K562 (cell line): ENCODE data around the gene ACTA2. TPM values are rescaled to one million over a fixed set of nuclear protein-coding genes. Genes with fewer than 3 reads are reported as not detected.

ENCODE experiments used
- ATAC-seq: fragments of 200-7000 bp; cut with Tn5 transposase; 3 replicates; pipeline ENCODE4 v1.9.1; 2020; ENCODE audit warnings: moderate library complexity
- BruUV-seq: library from RNA; stranded (reverse); fragments of 400-500 nt; replicated peaks from 2 replicates; lab custom pipeline; 2021; lab: Mats Ljungman, UMichigan
- CTCF ChIA-PET: fragments of 300-600 bp; formaldehyde crosslinking; extraction: SDS; loops from one replicate; lab custom pipeline; 2021; ENCODE audit warnings: low intra/inter-chr PET ratio; lab: Yijun Ruan, JAX
- POLR2A ChIA-PET: fragments of 300-600, 350-650 bp; sonication (Branson Sonifier 250); formaldehyde crosslinking; extraction: SDS; loops from one replicate; lab custom pipeline; 2021; ENCODE audit warnings: antibody characterized with exemption, inconsistent platforms; lab: Yijun Ruan, JAX
- DNase-seq, 4 experiments: peaks; one replicate each; pipeline versions ENCODE4 v3.0.0 to v3.0.0-alpha.2; 2011 to 2018; ENCODE audit warnings: low spot score in 3 of 4, mixed read lengths in 3 of 4; ENCODE audit errors: extremely low read depth in 1 of 4
- FAIRE-seq: peaks from 2 replicates; lab custom pipeline; 2011; peaks lifted over from hg19 to GRCh38; lab: Jason Lieb, UNC
- H2AFZ ChIP-seq: 2 replicates; pipeline ENCODE4 v1.6.0; 2011; ENCODE audit warnings: low read depth, low read length, control low read depth, inconsistent platforms
- H3K27ac ChIP-seq: fragments of 200-600 bp; 3 replicates; pipeline ENCODE4 v1.8.0; 2011; ENCODE audit warnings: low read depth, mild to moderate bottlenecking, control low read depth, inconsistent platforms, low read length, moderate library complexity, mixed read lengths; ENCODE audit errors: extremely low read depth
- H3K27me3 ChIP-seq, 2 experiments: fragments of 300-600 bp in 1 of 2; 2 replicates in 1 of 2; 3 replicates in 1 of 2; pipeline versions ENCODE4 v1.6.0 to v1.8.0; 2011; ENCODE audit warnings: inconsistent platforms in 2 of 2, low read length in 2 of 2, mild to moderate bottlenecking in 1 of 2, mixed read lengths in 1 of 2, moderate library complexity in 1 of 2; ENCODE audit not compliant: control insufficient read depth in 2 of 2, insufficient read depth in 2 of 2
- H3K36me3 ChIP-seq: fragments of 300-600 bp; 3 replicates; pipeline ENCODE4 v1.8.0; 2011; ENCODE audit warnings: mild to moderate bottlenecking, low read length, inconsistent platforms; ENCODE audit not compliant: control insufficient read depth, insufficient read depth
- H3K4me1 ChIP-seq, 2 experiments: fragments of 200-600 bp in 1 of 2; replicated peaks in 1 of 2; 2 replicates in 1 of 2; 3 replicates in 1 of 2; pipeline versions ENCODE4 v1.5.1 to v1.8.0; 2011; ENCODE audit warnings: inconsistent platforms in 2 of 2, low read length in 2 of 2, mild to moderate bottlenecking in 1 of 2, mixed read lengths in 1 of 2, moderate library complexity in 1 of 2; ENCODE audit not compliant: control insufficient read depth in 2 of 2, insufficient read depth in 2 of 2
- H3K4me2 ChIP-seq: 2 replicates; pipeline ENCODE4 v1.6.1; 2011; ENCODE audit warnings: low read length, control low read depth, inconsistent platforms, mixed read lengths; ENCODE audit not compliant: insufficient read depth
- H3K4me3 ChIP-seq: fragments of 200-600 bp; sonication (generic), shearing (Covaris generic); 2 replicates; pipeline ENCODE4 v1.5.1; 2016; ENCODE audit warnings: control low read depth, inconsistent platforms
- H3K79me2 ChIP-seq: fragments of 200-600 bp; 3 replicates; pipeline ENCODE4 v1.8.0; 2011; ENCODE audit warnings: low read length, inconsistent platforms; ENCODE audit not compliant: control insufficient read depth, insufficient read depth
- H3K9ac ChIP-seq, 2 experiments: 2 replicates each; pipeline versions ENCODE4 v1.6.0 to v1.6.1; 2011; ENCODE audit warnings: low read depth in 2 of 2, low read length in 2 of 2, control low read depth in 1 of 2, inconsistent platforms in 1 of 2, mild to moderate bottlenecking in 1 of 2, mixed read lengths in 1 of 2; ENCODE audit not compliant: insufficient read depth in 1 of 2
- H3K9me1 ChIP-seq: one replicate; pipeline ENCODE4 v1.6.0; 2011; ENCODE audit warnings: inconsistent platforms, mild to moderate bottlenecking, low read length, moderate library complexity; ENCODE audit not compliant: control insufficient read depth, insufficient read depth
- H3K9me3 ChIP-seq: replicated peaks from 2 replicates; pipeline ENCODE4 v1.5.1; 2011; ENCODE audit warnings: low read depth, low read length, inconsistent platforms; ENCODE audit not compliant: control insufficient read depth, insufficient read depth
- H4K20me1 ChIP-seq: replicated peaks from 2 replicates; pipeline ENCODE4 v1.6.1; 2011; ENCODE audit warnings: low read length, inconsistent platforms, mixed read lengths; ENCODE audit not compliant: control insufficient read depth, insufficient read depth
- CHD4 ChIP-seq: fragments of 200-600 bp; sonication (generic); IDR thresholded peaks from 3 replicates; pipeline ENCODE4 v1.6.1; 2012; ENCODE audit warnings: low read depth, mild to moderate bottlenecking, mixed read lengths, low read length, inconsistent platforms; ENCODE audit not compliant: insufficient read depth, insufficient replicate concordance, poor library complexity, severe bottlenecking
- EP300 ChIP-seq: IDR thresholded peaks from 2 replicates; pipeline ENCODE4 v1.6.1; 2012; ENCODE audit warnings: low read length, improper control_type of control experiment
- ERF ChIP-seq: fragments of 450-650 bp; formaldehyde crosslinking; IDR thresholded peaks from 2 replicates; pipeline ENCODE4 v1.4.0; 2020; ENCODE audit warnings: mild to moderate bottlenecking, mixed read lengths
- ETV6 ChIP-seq, 3 experiments: fragments of 150-350 bp in 1 of 3; sonication (generic) in 1 of 3; formaldehyde crosslinking in 1 of 3; IDR thresholded peaks; 2 replicates each; pipeline versions ENCODE4 v1.6.1 to v1.8.0; 2014 to 2022; ENCODE audit warnings: borderline replicate concordance in 2 of 3, low read depth in 2 of 3, antibody characterized with exemption in 1 of 3, low read length in 1 of 3, mild to moderate bottlenecking in 1 of 3, missing genetic modification reagents in 1 of 3
- KLF16 ChIP-seq: IDR thresholded peaks from 2 replicates; pipeline ENCODE4 v1.6.1; 2016; ENCODE audit warnings: antibody characterized with exemption
- SIX5 ChIP-seq, 2 experiments: IDR thresholded peaks; 2 replicates each; pipeline ENCODE4 v1.6.1; 2011; ENCODE audit warnings: low read length in 2 of 2, borderline replicate concordance in 1 of 2, low read depth in 1 of 2, mild to moderate bottlenecking in 1 of 2, moderate library complexity in 1 of 2; ENCODE audit not compliant: insufficient read depth in 1 of 2
- XRCC3 ChIP-seq: fragments of 450-650 bp; IDR thresholded peaks from 2 replicates; pipeline ENCODE4 v1.6.1; 2017; ENCODE audit warnings: mild to moderate bottlenecking, moderate library complexity
- ZBED1 ChIP-seq: IDR thresholded peaks from 2 replicates; pipeline ENCODE4 v1.6.1; 2014
- WGBS: fragments of 100-300 bp; shearing (Covaris generic); methylation state at CpG from one replicate; pipeline ENCODE4 v1.1.6; 2016; ENCODE audit warnings: low coverage, mixed read lengths; ENCODE audit not compliant: insufficient coverage; ENCODE audit errors: missing lambda C conversion rate; 5-methylcytosine and 5-hydroxymethylcytosine counted together
- in situ Hi-C: fragments of 300-500 bp; cut with MboI; formaldehyde crosslinking; loops from 4 replicates; pipeline ENCODE4 v1.15.0; 2018; ENCODE audit warnings: inconsistent platforms, mixed read lengths
- intact Hi-C: fragments of 100-400 bp; cut with micrococcal nuclease; formaldehyde crosslinking; loops from 2 replicates; pipeline ENCODE4 v1.14.2; 2022
- polyA plus RNA-seq, 8 experiments: library from polyadenylated mRNA; depleted of rRNA in 4 of 8; stranded (reverse) in 5 of 8; unstranded in 3 of 8; fragments of >200 nt; fragmentation: Nextera tagmentation in 2 of 8; fragmentation: Illumina TruSeq in 1 of 8; extraction: Ambion mirVana in 2 of 8; extraction: Trizol in 1 of 8; gene quantifications; 2 replicates each; pipeline versions ENCODE4 v1.2.1 to v1.2.3, GENCODE V29; 2011 to 2014; ENCODE audit warnings: inconsistent platforms in 1 of 8, missing spikeins in 1 of 8
- total RNA-seq, 7 experiments: library from RNA; depleted of rRNA in 6 of 7; stranded (reverse); fragments of >200 nt in 6 of 7; fragmentation: Illumina TruSeq in 2 of 7; extraction: Trizol in 2 of 7; gene quantifications; 2 replicates each; pipeline versions ENCODE4 v1.2.1 to v1.2.3, GENCODE V29; 2011 to 2021; ENCODE audit warnings: low replicate concordance in 1 of 7
- TF ChIP-seq, protein P1 (sequence below): fragments of 250-450 bp; sonication (Bioruptor Pico); IDR thresholded peaks from 2 replicates; pipeline ENCODE4 v1.9.0; 2021; ENCODE audit warnings: mild to moderate bottlenecking
- TF ChIP-seq, protein P2 (sequence below): fragments of 450-650 bp; formaldehyde crosslinking; IDR thresholded peaks from 2 replicates; pipeline ENCODE4 v1.4.0; 2020; ENCODE audit warnings: mild to moderate bottlenecking, moderate library complexity
- TF ChIP-seq, protein P3 (sequence below): fragments of 450-650 bp; IDR thresholded peaks from 2 replicates; pipeline ENCODE4 v1.6.1; 2016; ENCODE audit warnings: mild to moderate bottlenecking
- TF ChIP-seq, protein P4 (sequence below): fragments of 200-400 bp; formaldehyde crosslinking; IDR thresholded peaks from 2 replicates; pipeline ENCODE4 v1.6.1; 2017; ENCODE audit warnings: mild to moderate bottlenecking, low read depth, low read length, moderate library complexity

The ACTA2 gene
- total and polyA plus RNA-seq, 9 of the 15 experiments (the other 6 are each of a cell fraction or from before 2014, with no cell fraction given) = 0.15 to 1.0 (median 0.38) TPM; not detected in 3

DNA sequence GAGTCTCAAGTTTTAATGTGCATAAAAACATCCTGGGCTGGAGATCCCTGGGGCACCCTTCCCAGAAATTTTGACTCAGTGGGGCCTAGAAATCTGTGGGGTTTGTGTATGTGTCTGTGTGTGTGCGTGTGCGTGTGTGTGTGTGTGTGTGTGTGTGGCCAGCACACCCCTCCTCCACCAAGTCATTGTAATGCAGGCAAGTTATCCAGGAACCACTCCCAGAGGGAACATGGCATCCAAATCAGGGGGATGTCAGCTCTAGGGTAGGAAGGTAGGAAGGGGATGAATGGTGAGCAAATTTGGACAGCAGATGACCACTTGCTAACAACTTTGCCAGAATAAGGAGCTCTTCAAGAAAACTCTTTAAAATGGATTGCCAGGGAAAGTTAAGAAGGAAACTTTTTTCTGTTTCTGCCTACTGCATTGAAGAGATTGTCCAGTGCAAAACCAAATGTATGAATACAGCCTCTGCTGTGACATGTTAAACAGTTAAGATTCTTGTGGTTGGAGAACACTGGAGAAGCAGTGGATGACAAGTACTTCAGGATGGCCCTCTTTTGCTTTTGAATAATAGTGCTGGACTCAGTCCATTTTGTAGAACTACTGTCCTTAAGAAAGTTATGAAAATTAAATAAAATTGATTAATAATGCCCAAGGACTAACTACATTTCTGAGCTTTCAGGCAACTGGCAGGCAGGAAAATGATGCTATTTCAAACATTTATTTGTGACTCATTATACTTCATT is 60.2 kb downstream of the ACTA2 start:
- ChIA-PET POLR2A (no interaction called here), CTCF (no interaction called here)
- FAIRE-seq = no peak
- no peaks in the 10 kb centered on the region for H3K9me1 ChIP-seq
- H3K4me2 ChIP-seq = no peak overlapping the region
- H3K36me3 ChIP-seq = no peaks in the 10 kb centered on the region
- no peaks in the 10 kb centered on the region for H3K27me3 ChIP-seq
- no peak overlapping the region for H3K9ac ChIP-seq
- intact Hi-C loops (no loop called here), in situ Hi-C loops (no loop called here)
- H3K79me2 ChIP-seq = no peaks in the 10 kb centered on the region
- no peaks in the 10 kb centered on the region for H3K4me1 ChIP-seq
- no peak for ATAC-seq
- H3K27ac ChIP-seq = no peak overlapping the region
- H4K20me1 ChIP-seq = no peaks in the 10 kb centered on the region
- no TSS peak for BruUV-seq
- H3K9me3 ChIP-seq = no peaks in the 10 kb centered on the region
- no CpG with 5 or more reads among the region's 2 CpGs for WGBS
- H3K4me3 ChIP-seq = no peak overlapping the region
- no peak overlapping the region for H2AFZ ChIP-seq
- no peak for DNase-seq
- TF ChIP-seq, protein P1, sequence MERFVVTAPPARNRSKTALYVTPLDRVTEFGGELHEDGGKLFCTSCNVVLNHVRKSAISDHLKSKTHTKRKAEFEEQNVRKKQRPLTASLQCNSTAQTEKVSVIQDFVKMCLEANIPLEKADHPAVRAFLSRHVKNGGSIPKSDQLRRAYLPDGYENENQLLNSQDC = no peak
- TF ChIP-seq KLF16 = no peak
- no peak for TF ChIP-seq ZBED1
- TF ChIP-seq, protein P2, sequence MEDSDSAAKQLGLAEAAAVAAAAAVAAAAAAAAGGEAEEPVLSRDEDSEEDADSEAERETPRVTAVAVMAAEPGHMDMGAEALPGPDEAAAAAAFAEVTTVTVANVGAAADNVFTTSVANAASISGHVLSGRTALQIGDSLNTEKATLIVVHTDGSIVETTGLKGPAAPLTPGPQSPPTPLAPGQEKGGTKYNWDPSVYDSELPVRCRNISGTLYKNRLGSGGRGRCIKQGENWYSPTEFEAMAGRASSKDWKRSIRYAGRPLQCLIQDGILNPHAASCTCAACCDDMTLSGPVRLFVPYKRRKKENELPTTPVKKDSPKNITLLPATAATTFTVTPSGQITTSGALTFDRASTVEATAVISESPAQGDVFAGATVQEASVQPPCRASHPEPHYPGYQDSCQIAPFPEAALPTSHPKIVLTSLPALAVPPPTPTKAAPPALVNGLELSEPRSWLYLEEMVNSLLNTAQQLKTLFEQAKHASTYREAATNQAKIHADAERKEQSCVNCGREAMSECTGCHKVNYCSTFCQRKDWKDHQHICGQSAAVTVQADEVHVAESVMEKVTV = no peak
- TF ChIP-seq CHD4 = no peak
- TF ChIP-seq EP300 = no peak
- no peak for TF ChIP-seq ERF (CRISPR knock-in tag)
- TF ChIP-seq, protein P3, sequence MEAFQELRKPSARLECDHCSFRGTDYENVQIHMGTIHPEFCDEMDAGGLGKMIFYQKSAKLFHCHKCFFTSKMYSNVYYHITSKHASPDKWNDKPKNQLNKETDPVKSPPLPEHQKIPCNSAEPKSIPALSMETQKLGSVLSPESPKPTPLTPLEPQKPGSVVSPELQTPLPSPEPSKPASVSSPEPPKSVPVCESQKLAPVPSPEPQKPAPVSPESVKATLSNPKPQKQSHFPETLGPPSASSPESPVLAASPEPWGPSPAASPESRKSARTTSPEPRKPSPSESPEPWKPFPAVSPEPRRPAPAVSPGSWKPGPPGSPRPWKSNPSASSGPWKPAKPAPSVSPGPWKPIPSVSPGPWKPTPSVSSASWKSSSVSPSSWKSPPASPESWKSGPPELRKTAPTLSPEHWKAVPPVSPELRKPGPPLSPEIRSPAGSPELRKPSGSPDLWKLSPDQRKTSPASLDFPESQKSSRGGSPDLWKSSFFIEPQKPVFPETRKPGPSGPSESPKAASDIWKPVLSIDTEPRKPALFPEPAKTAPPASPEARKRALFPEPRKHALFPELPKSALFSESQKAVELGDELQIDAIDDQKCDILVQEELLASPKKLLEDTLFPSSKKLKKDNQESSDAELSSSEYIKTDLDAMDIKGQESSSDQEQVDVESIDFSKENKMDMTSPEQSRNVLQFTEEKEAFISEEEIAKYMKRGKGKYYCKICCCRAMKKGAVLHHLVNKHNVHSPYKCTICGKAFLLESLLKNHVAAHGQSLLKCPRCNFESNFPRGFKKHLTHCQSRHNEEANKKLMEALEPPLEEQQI = no peak
- no peak for TF ChIP-seq SIX5 (IDR thresholded peaks at IDR 0.05; ENCODE audit: borderline replicate concordance in 1 of 2, insufficient read depth in 1 of 2, low read depth in 1 of 2, low read length in 2 of 2)
- TF ChIP-seq ETV6 (IDR thresholded peaks at IDR 0.05; ENCODE audit: borderline replicate concordance in 1 of 2, low read depth in 2 of 2, low read length in 1 of 2) = no peak
- TF ChIP-seq ETV6 (CRISPR knock-in tag; IDR thresholded peaks at IDR 0.05; ENCODE audit: borderline replicate concordance) = no peak
- TF ChIP-seq, protein P4, sequence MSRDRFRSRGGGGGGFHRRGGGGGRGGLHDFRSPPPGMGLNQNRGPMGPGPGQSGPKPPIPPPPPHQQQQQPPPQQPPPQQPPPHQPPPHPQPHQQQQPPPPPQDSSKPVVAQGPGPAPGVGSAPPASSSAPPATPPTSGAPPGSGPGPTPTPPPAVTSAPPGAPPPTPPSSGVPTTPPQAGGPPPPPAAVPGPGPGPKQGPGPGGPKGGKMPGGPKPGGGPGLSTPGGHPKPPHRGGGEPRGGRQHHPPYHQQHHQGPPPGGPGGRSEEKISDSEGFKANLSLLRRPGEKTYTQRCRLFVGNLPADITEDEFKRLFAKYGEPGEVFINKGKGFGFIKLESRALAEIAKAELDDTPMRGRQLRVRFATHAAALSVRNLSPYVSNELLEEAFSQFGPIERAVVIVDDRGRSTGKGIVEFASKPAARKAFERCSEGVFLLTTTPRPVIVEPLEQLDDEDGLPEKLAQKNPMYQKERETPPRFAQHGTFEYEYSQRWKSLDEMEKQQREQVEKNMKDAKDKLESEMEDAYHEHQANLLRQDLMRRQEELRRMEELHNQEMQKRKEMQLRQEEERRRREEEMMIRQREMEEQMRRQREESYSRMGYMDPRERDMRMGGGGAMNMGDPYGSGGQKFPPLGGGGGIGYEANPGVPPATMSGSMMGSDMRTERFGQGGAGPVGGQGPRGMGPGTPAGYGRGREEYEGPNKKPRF = no peak
- TF ChIP-seq XRCC3 = no peak
